H7 (cell line): Measurements from ENCODE around the gene C1orf174. TPM values are rescaled to one million over a fixed set of nuclear protein-coding genes. Genes with fewer than 3 reads are reported as not detected.

ENCODE experiments used
- DNase-seq: peaks from one replicate; pipeline ENCODE4 v3.0.0; 2012
- H3K27me3 ChIP-seq: 2 replicates; pipeline ENCODE4 v1.6.0; 2011; ENCODE audit warnings: mild to moderate bottlenecking, low read length; ENCODE audit not compliant: control insufficient read depth, insufficient read depth
- H3K36me3 ChIP-seq: replicated peaks from 2 replicates; pipeline ENCODE4 v1.5.1; 2011; ENCODE audit warnings: low read length; ENCODE audit not compliant: control insufficient read depth, insufficient read depth
- H3K4me3 ChIP-seq: 2 replicates; pipeline ENCODE4 v1.5.1; 2011; ENCODE audit warnings: low read depth, mild to moderate bottlenecking, control low read depth, low read length, moderate library complexity; ENCODE audit not compliant: insufficient read depth
- total RNA-seq: library from RNA; depleted of rRNA; stranded (reverse); fragments of >200 nt; shearing (Covaris generic); gene quantifications from 2 replicates; pipeline ENCODE4 v1.2.3, GENCODE V29; 2014

The C1orf174 gene
- total RNA-seq, 1 experiment from 2014 or later: 60.5 TPM

GRCh38 chr1:3885611-3886010 is 14.5 kb downstream of the C1orf174 start:
- H3K27me3 ChIP-seq: no peaks in the 10 kb centered on the region
- peaks cover 8% of the 10 kb centered on the region for H3K36me3 ChIP-seq
- no peak overlapping the region for H3K4me3 ChIP-seq
- no peak for DNase-seq

GRCh38 chr1:3884966-3885365 is 15.1 kb downstream of the C1orf174 start:
- Histone ChIP-seq H3K36me3 (peaks cover 4% of the 10 kb centered on the region), H3K27me3 (no peaks in the 10 kb centered on the region), H3K4me3 (no peak overlapping the region)
- DNase-seq: no peak

- no peaks in the 10 kb centered on the region for H3K36me3 ChIP-seq
- H3K4me3 ChIP-seq: no peak overlapping the region
- DNase-seq: no peak
- no peaks in the 10 kb centered on the region for H3K27me3 ChIP-seq
Observed at GRCh38 chr1:3883194-3883925, 16.7 kb downstream of the C1orf174 start.

- Histone ChIP-seq H3K27me3 (no peaks in the 10 kb centered on the region), H3K4me3 (no peak overlapping the region), H3K36me3 (no peaks in the 10 kb centered on the region)
- no peak for DNase-seq
Observed at GRCh38 chr1:3881193-3881480, 18.9 kb downstream of the C1orf174 start.

- Histone ChIP-seq H3K4me3 (no peak overlapping the region), H3K27me3 (no peaks in the 10 kb centered on the region), H3K36me3 (no peaks in the 10 kb centered on the region)
- DNase-seq: no peak
Observed at GRCh38 chr1:3880429-3881192, 19.5 kb downstream of the C1orf174 start.

GRCh38 chr1:3879787-3880428 is 20.2 kb downstream of the C1orf174 start:
- H3K27me3 ChIP-seq: no peaks in the 10 kb centered on the region
- no peaks in the 10 kb centered on the region for H3K36me3 ChIP-seq
- no peak overlapping the region for H3K4me3 ChIP-seq
- DNase-seq: no peak

GRCh38 chr1:3879099-3879498 is 21.0 kb downstream of the C1orf174 start:
- Histone ChIP-seq H3K27me3 (no peaks in the 10 kb centered on the region), H3K4me3 (no peak overlapping the region), H3K36me3 (no peaks in the 10 kb centered on the region)
- no peak for DNase-seq

- DNase-seq: no peak
- no peaks in the 10 kb centered on the region; the same call in 1 of the 2 replicates for H3K36me3 ChIP-seq
- H3K4me3 ChIP-seq: no peak overlapping the region
- no peaks in the 10 kb centered on the region for H3K27me3 ChIP-seq
Observed at GRCh38 chr1:3876716-3877115, 23.4 kb downstream of the C1orf174 start.

- no peaks in the 10 kb centered on the region; the same call in 1 of the 2 replicates for H3K36me3 ChIP-seq
- H3K27me3 ChIP-seq: no peaks in the 10 kb centered on the region
- H3K4me3 ChIP-seq: no peak overlapping the region
- no peak for DNase-seq
Observed at GRCh38 chr1:3874736-3875135, 25.3 kb downstream of the C1orf174 start.

GRCh38 chr1:3872546-3872945 is 27.5 kb downstream of the C1orf174 start:
- H3K4me3 ChIP-seq: no peak overlapping the region
- no peak for DNase-seq
- no peaks in the 10 kb centered on the region for H3K27me3 ChIP-seq
- no peaks in the 10 kb centered on the region; the same call in 1 of the 2 replicates for H3K36me3 ChIP-seq

- no peaks in the 10 kb centered on the region for H3K27me3 ChIP-seq
Observed at GRCh38 chr1:3871451-3871805, 28.6 kb downstream of the C1orf174 start.

GRCh38 chr1:3869751-3870301 is 30.2 kb downstream of the C1orf174 start:
- DNase-seq: peak; percentile 52
- Histone ChIP-seq H3K36me3 (no peaks in the 10 kb centered on the region; the same call in 1 of the 2 replicates), H3K27me3 (no peaks in the 10 kb centered on the region), H3K4me3 (no peak overlapping the region)

More at GRCh38 chr1:3871451-3871805, 28.6 kb downstream of the C1orf174 start:
- Histone ChIP-seq H3K36me3 (no peaks in the 10 kb centered on the region; the same call in 1 of the 2 replicates), H3K4me3 (no peak overlapping the region)
- DNase-seq: no peak

GRCh38 chr1:3868464-3869006 is 31.5 kb downstream of the C1orf174 start:
- no peaks in the 10 kb centered on the region for H3K27me3 ChIP-seq
- no peaks in the 10 kb centered on the region; the same call in 1 of the 2 replicates for H3K36me3 ChIP-seq
- H3K4me3 ChIP-seq: no peak overlapping the region
- DNase-seq: no peak

- Histone ChIP-seq H3K27me3 (no peaks in the 10 kb centered on the region), H3K36me3 (no peaks in the 10 kb centered on the region), H3K4me3 (no peak overlapping the region)
- DNase-seq: no peak
Observed at GRCh38 chr1:3865606-3866160, 34.4 kb downstream of the C1orf174 start.
